GM12874 (cell line): Measurements from ENCODE around the gene ELFN2.

Source experiments
- TF ChIP-seq, protein P1 (sequence below): IDR thresholded peaks from 2 replicates; pipeline ENCODE4 v1.5.1; 2011; ENCODE audit warnings: low read depth, mild to moderate bottlenecking, control low read depth, low read length, moderate library complexity; ENCODE audit not compliant: insufficient read depth

Gene ELFN2

DNA sequence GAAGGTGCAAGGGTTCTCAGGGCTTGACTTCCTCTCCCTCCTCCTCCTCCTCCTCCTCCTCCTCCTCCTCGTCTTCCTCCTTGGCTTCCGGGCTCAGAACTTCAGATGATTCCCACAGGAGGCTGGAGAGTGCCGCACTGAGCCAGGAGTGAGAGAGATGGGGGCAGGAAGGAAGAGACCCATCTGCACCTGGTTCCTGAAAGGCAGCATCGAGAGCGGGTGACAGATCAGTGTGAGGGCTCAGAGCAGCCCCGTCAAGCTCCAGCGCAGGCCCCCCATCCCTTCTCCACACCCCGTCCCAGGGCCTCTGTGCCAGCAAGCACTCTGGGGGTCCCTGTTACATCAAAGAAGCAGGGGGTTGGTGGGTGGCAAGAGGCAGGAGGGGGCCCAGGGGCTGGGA is 51.5 kb downstream of the ELFN2 start:
- TF ChIP-seq, protein P1, sequence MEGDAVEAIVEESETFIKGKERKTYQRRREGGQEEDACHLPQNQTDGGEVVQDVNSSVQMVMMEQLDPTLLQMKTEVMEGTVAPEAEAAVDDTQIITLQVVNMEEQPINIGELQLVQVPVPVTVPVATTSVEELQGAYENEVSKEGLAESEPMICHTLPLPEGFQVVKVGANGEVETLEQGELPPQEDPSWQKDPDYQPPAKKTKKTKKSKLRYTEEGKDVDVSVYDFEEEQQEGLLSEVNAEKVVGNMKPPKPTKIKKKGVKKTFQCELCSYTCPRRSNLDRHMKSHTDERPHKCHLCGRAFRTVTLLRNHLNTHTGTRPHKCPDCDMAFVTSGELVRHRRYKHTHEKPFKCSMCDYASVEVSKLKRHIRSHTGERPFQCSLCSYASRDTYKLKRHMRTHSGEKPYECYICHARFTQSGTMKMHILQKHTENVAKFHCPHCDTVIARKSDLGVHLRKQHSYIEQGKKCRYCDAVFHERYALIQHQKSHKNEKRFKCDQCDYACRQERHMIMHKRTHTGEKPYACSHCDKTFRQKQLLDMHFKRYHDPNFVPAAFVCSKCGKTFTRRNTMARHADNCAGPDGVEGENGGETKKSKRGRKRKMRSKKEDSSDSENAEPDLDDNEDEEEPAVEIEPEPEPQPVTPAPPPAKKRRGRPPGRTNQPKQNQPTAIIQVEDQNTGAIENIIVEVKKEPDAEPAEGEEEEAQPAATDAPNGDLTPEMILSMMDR: no peak

DNA sequence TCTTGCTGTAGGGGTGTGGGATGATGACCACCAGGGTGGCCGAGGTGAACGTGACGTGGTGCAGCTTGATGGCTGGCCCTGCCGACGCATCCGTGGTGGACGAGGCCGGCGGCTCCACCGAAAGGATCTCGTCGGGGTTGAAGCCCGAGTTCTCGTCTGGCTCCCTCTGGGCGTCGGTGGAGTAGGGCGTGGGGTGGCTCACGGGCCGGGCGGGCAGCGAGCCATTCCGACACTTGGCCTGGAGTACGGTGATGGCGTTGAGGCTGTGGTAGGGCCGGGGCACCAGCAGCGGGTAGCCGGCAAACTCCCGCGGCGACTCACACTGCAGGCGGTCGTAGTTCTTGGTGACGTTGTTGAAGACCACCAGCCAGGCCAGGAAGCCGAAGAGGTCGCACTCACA is 52.7 kb downstream of the ELFN2 start:
- TF ChIP-seq, protein P1: no peak

DNA sequence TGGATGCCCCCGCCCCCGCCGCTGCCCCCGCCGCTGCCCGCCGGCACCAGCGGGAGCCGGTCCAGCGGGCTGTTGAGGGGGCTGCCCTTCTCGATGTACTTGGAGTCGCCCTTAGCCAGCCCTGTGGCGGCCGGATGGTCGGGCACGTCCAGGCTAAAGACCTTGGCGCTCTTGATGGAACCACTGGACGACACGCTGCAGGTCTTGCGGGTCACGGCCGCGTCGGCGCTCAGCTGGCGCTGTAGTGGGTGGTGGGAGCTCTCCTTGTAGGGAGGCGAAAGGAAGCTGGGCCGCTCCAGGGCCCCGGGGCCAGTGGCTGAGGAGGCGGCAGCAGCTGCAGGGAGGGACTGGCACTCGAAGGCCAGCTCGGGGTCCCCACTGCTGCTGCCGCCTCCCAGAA is 53.8 kb downstream of the ELFN2 start:
- TF ChIP-seq, protein P1: no peak

DNA sequence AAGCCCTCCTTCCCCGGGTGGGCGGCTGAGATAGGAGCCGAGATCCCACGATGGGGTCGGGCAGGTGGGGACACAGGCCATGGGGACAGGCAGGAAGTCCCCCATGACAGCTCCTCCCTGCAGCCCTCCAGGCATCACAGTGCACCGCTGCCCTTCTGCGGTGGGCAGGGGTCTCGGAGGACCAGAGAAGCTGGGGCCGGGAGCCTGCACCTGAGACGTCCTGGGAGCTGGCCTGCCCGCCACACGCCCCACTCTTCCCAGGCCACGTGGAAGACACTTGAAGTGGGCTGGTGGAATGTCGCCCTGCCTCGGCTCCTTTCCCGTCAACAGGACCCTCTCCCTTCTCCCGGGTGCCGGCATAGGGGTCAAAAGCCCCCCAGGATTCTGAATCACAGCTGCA is 55.4 kb downstream of the ELFN2 start:
- TF ChIP-seq, protein P1: no peak

DNA sequence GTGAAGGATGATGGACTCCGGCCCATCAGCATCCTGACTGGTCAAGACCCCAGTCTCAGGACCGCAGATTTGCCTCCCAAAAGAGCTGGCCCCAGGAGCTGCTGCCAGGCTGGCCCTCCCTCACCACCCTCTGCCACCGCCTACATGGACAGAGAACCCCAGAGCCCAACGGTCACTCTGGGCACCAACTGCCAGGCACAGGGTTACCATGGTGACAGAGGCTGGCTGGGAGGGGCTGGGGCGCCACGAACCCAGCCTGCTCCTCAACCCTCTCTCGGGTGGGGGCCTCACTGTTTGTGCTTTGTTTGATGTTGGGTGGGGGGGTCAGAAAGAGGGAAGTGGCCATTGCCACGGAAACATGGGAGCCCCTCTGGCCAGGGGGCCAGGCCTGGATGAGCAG is 55.8 kb downstream of the ELFN2 start:
- TF ChIP-seq, protein P1: no peak

DNA sequence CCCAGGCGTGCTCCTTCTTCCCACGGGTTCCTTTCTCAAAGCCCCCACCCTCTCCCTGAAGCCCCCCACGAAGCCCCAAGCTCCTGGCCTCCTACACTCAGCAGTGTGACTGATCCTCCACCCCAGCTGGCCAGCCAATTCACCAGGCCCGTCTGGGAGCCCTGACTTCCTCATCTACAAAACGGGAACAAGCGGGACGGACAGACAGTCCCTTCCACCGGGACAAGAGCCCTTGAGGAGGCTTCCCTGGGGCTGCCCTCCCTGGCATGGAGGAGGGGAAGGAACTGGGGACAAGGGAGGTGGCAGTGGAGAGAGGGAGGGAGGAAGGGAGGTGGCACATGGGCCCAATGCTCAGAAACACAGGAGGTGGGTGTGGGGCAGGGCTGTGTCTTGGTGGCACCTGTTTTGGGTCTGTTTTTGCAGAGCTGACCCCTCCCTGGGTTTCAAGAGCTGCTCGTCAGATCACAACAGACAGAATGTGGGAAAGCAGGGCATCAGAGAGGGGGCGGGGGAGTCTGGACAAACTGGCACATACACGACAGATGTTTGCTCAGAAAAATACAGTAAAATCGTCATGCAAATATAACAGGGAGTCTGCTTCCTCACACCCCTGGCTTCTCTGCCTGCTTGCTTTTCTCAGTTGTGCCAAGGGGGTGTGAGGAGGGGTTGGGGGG is 56.8 kb downstream of the ELFN2 start:
- TF ChIP-seq, protein P1: no peak

DNA sequence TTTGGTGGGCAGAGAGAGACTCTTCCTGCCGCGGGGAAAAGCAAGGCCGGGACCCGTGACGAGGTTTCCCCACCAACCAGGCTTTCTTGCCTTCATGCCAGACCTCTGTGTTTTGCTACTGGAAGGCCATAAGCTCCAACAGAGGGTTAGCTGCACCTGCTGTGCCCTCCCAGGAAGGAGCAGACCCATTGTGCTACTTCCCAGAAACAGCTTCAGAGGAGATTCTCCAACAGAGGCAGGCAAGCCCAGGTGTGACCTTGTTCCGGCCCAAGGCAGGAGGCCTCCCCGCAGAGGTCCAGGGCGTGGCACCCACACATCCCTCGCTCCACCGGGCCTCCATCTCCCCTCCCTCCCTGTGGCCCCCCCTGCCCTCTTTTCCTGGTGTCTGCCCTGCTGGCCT is 57.8 kb downstream of the ELFN2 start:
- TF ChIP-seq, protein P1: no peak

DNA sequence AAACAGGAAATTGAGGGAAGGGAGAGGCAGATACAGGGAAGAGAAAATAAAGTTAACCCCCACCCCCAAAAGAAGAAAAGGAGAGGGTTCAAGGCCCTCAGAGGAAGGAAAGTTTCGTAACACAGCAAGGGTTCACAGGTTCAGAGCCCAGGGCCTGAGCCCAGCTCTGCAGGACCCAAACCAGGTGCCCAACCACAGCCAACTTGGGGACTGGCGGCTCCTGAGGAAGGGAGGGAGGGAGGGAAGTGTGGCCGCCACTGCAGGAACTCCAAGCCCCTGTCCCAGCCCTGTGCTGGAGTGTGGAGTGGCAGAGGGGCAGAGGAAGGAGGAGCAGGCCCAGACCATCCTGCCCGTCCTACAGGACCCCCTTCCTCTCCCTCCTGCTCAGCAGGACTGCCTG is 59.2 kb downstream of the ELFN2 start:
- TF ChIP-seq, protein P1: no peak
